PC-3 (cell line): ENCODE results near the gene CEND1. TPM values are rescaled to one million over a fixed set of nuclear protein-coding genes. Genes with fewer than 3 reads are reported as not detected.

Experiments
- ATAC-seq: fragments of 200-7000 bp; cut with Tn5 transposase; 2 replicates; pipeline ENCODE4 v1.9.1; 2020; ENCODE audit warnings: mild to moderate bottlenecking, moderate library complexity
- BruUV-seq: library from RNA; stranded (reverse); fragments of 400-500 nt; replicated peaks from 2 replicates; lab custom pipeline; 2021; lab: Mats Ljungman, UMichigan
- CTCF ChIA-PET: fragments of 300-600 bp; sonication (Branson Sonifier 250); formaldehyde crosslinking; loops from one replicate; lab custom pipeline; 2022; ENCODE audit warnings: antibody characterized with exemption; lab: Charles Lee
- POLR2A ChIA-PET: fragments of 300-600 bp; sonication (Branson Sonifier 250); formaldehyde crosslinking; loops from one replicate; lab custom pipeline; 2022; ENCODE audit warnings: antibody characterized with exemption; ENCODE audit not compliant: unreplicated experiment; lab: Charles Lee
- DNase-seq: peaks from one replicate; pipeline ENCODE4 v3.0.0-alpha.2; 2015
- H2AFZ ChIP-seq: fragments of 300-600 bp; sonication (generic); 2 replicates; pipeline ENCODE4 v1.6.0; 2016; ENCODE audit warnings: antibody characterized with exemption, low read length
- H3F3A ChIP-seq: fragments of 300-600 bp; sonication (generic); one replicate; pipeline ENCODE4 v1.6.0; 2017; ENCODE audit warnings: antibody characterized with exemption, low read length, control low read depth, mild to moderate bottlenecking; ENCODE audit not compliant: unreplicated experiment
- H3K27ac ChIP-seq: fragments of 300-600 bp; sonication (generic); 2 replicates; pipeline ENCODE4 v1.5.1; 2016; ENCODE audit warnings: mild to moderate bottlenecking, low read length
- H3K27me3 ChIP-seq: fragments of 300-600 bp; sonication (generic); 2 replicates; pipeline ENCODE4 v1.6.1; 2016; ENCODE audit warnings: low read length, mixed read lengths
- H3K36me3 ChIP-seq: fragments of 300-600 bp; sonication (generic); 2 replicates; pipeline ENCODE4 v1.6.1; 2016; ENCODE audit warnings: low read depth, mixed run types, low read length, mixed read lengths
- H3K4me1 ChIP-seq: fragments of 300-600 bp; sonication (generic); 2 replicates; pipeline ENCODE4 v1.5.1; 2016; ENCODE audit warnings: low read length; ENCODE audit not compliant: insufficient read depth
- H3K4me2 ChIP-seq: fragments of 300-600 bp; sonication (generic); 2 replicates; pipeline ENCODE4 v1.6.0; 2016; ENCODE audit warnings: low read length
- H3K4me3 ChIP-seq: fragments of 300-600 bp; sonication (generic); 2 replicates; pipeline ENCODE4 v1.5.1; 2016; ENCODE audit warnings: mild to moderate bottlenecking, low read length, mixed read lengths
- H3K79me2 ChIP-seq: fragments of 300-600 bp; sonication (generic); 2 replicates; pipeline ENCODE4 v1.6.1; 2017; ENCODE audit warnings: low read length, mixed read lengths
- H3K9ac ChIP-seq: fragments of 300-600 bp; sonication (generic); 2 replicates; pipeline ENCODE4 v1.6.0; 2016; ENCODE audit warnings: mild to moderate bottlenecking, low read length
- H3K9me2 ChIP-seq: fragments of 300-600 bp; sonication (generic); replicated peaks from 2 replicates; pipeline ENCODE4 v1.6.1; 2016; ENCODE audit warnings: mixed run types, low read length, mixed read lengths
- H3K9me3 ChIP-seq: fragments of 300-600 bp; sonication (generic); 2 replicates; pipeline ENCODE4 v1.6.1; 2016; ENCODE audit warnings: low read length, mixed read lengths
- H4K20me1 ChIP-seq: fragments of 300-600 bp; sonication (generic); 2 replicates; pipeline ENCODE4 v1.6.1; 2016; ENCODE audit warnings: low read length, mixed read lengths
- CTCF ChIP-seq: fragments of 300-600 bp; sonication (generic); conservative IDR thresholded peaks from 2 replicates; pipeline ENCODE4 v1.5.1; 2017; ENCODE audit warnings: antibody characterized with exemption, low read depth, mild to moderate bottlenecking, low read length
- EZH2 ChIP-seq: fragments of 300-600 bp; sonication (generic); IDR thresholded peaks from one replicate; pipeline ENCODE4 v1.6.1; 2017; ENCODE audit warnings: antibody characterized with exemption, mild to moderate bottlenecking, low read length; ENCODE audit not compliant: unreplicated experiment
- EZH2phosphoT487 ChIP-seq: fragments of 300-600 bp; sonication (generic); IDR thresholded peaks from 2 replicates; pipeline ENCODE4 v1.6.1; 2018; ENCODE audit warnings: mild to moderate bottlenecking, antibody characterized with exemption, low read length, borderline replicate concordance
- intact Hi-C: fragments of 100-400 bp; cut with micrococcal nuclease; formaldehyde crosslinking; loops from 2 replicates; pipeline ENCODE4 v1.9.0; 2023
- total RNA-seq: library from RNA; depleted of rRNA; stranded (reverse); fragments of >200 nt; gene quantifications from 2 replicates; pipeline ENCODE4 v1.2.3, GENCODE V29; 2014

Gene CEND1
- total RNA-seq, 1 experiment from 2014 or later, result not detected

- DNase-seq (no peak), ATAC-seq (no peak)
- Histone ChIP-seq H3K9me2 (no peaks in the 10 kb centered on the region), H3K9ac (no peak overlapping the region), H3K27ac (no peak overlapping the region), H3K27me3 (no peaks in the 10 kb centered on the region), H3K4me2 (no peak overlapping the region), H3K36me3 (no peaks in the 10 kb centered on the region), H3K4me1 (peaks cover 55% of the 10 kb centered on the region), H3F3A (no peaks in the 10 kb centered on the region), H3K79me2 (peaks cover 25% of the 10 kb centered on the region), H4K20me1 (peaks cover 13% of the 10 kb centered on the region; the same call in 1 of the 2 replicates), H3K4me3 (no peak overlapping the region), H3K9me3 (no peaks in the 10 kb centered on the region), H2AFZ (no peak overlapping the region)
- POLR2A ChIA-PET, result no interaction called here
- CTCF ChIA-PET, result no interaction called here
- intact Hi-C loops, result no loop called here
- no peak for TF ChIP-seq CTCF
- no peak for TF ChIP-seq EZH2phosphoT487
- TF ChIP-seq EZH2, result no peak
- BruUV-seq, result no TSS peak
These were observed 33.8 kb upstream of the CEND1 start for GRCh38 chr11:823441-824291.

- ChIA-PET CTCF (no interaction called here), POLR2A (interaction anchor here (1.0 kb wide), 1 partner anchor 13 kb away, joined by 4 read pairs; no protein-coding TSS in a partner anchor)
- Histone ChIP-seq H3K9ac (no peak overlapping the region), H3K9me2 (no peaks in the 10 kb centered on the region), H3K4me2 (peak overlapping the region; percentile 100), H3K27me3 (no peaks in the 10 kb centered on the region), H4K20me1 (peaks cover 13% of the 10 kb centered on the region; the same call in 1 of the 2 replicates), H3K36me3 (no peaks in the 10 kb centered on the region), H3K79me2 (peaks cover 25% of the 10 kb centered on the region), H3K4me1 (peaks cover 49% of the 10 kb centered on the region), H3F3A (no peaks in the 10 kb centered on the region), H3K9me3 (no peaks in the 10 kb centered on the region), H3K27ac (peak overlapping the region; percentile 34), H3K4me3 (peak overlapping the region; percentile 38), H2AFZ (no peak overlapping the region)
- no peak for TF ChIP-seq CTCF
- TF ChIP-seq EZH2, result no peak
- no peak for TF ChIP-seq EZH2phosphoT487
- intact Hi-C loops, result loop anchor here (2.0 kb wide), 1 partner anchor 25 kb away; no protein-coding TSS in a partner anchor
- no peak for DNase-seq
- no peak for ATAC-seq
- no TSS peak for BruUV-seq
These were observed 31.9 kb upstream of the CEND1 start for GRCh38 chr11:821512-822371.
